Measurements from ENCODE around the gene NEURL1B.

- TF ChIP-seq TEAD4 (IDR thresholded peaks at IDR 0.05) (no peak), EP300 (IDR thresholded peaks at IDR 0.05; ENCODE audit: borderline replicate concordance) (no peak), CEBPB (IDR thresholded peaks at IDR 0.05) (no peak), CREB1 (IDR thresholded peaks at IDR 0.05; ENCODE audit: low read depth) (no peak), MAX (IDR thresholded peaks at IDR 0.05) (no peak), ZBTB7A (IDR thresholded peaks at IDR 0.05; ENCODE audit: low read depth) (no peak), FOXM1 (IDR thresholded peaks at IDR 0.05; ENCODE audit: borderline replicate concordance, low read depth) (no peak), TAF1 (IDR thresholded peaks at IDR 0.05; ENCODE audit: low read depth) (no peak)
Observed at GRCh38 chr5:172632346-172633092, 8.5 kb upstream of the NEURL1B start.
